Measurements from ENCODE around the gene TCF7. TPM values are rescaled to one million over a fixed set of nuclear protein-coding genes. Genes with fewer than 3 reads are reported as not detected.
A peak's percentile ranks its signal among the peaks of the same experiment; 100 is the strongest.

The TCF7 gene
- total and polyA plus RNA-seq, 5 experiments from 2014 or later = 207 to 911 (median 600) TPM

DNA sequence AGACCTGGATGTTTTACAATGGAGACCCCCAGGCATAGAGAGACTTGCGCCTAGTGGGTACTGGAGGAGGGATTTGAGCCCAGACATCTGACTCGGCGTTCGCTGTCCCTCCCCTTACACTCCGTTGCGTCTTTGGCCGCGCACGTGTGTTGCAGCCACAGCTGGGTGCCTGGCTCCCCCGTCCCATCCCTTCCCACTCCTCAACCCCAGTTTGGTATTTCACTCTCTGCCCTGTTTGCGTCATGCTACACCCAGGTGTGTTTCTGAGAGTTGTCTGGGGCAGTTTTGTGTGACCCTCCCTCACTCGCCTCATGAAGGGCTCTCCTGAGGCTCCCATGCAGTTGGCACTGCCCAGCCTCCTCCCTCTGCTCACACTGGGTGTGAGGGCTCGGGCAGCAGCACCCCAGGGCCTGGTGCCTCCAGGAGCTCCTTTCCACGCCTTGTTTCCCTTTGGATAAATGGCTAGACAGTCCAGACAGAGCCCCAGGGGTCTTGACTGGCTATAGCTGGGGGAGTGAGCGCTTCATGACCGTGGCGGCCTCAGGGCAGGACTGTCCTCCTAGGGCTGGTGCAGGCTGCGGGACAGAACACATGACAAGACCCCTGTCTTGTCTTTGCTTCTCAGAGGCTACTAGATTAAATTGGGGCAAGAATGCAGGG is 13.6 kb downstream of the TCF7 start:
- Mint-ChIP-seq H3K27me3 (no peaks in the 10 kb centered on the region), H3K36me3 (peaks cover 3 to 93% (median 55%) of the 10 kb centered on the region in 3 donors), H3K9me3 (no peaks in the 10 kb centered on the region), H3K4me1 (peaks cover 56 to 100% (median 97%) of the 10 kb centered on the region in 4 donors), H3K4me3 (peak overlapping the region; percentile 93 to 100 (median 98)), H3K27ac (peak overlapping the region; percentile 91 to 99 (median 97))
- POLR2A ChIA-PET = interaction anchor here (1.3 kb wide), 2 partner anchors 48 to 98 kb away, joined by 4 to 5 read pairs; partner anchors contain the start of gene PPP2CA
- ATAC-seq (no peak), DNase-seq (no peak)

DNA sequence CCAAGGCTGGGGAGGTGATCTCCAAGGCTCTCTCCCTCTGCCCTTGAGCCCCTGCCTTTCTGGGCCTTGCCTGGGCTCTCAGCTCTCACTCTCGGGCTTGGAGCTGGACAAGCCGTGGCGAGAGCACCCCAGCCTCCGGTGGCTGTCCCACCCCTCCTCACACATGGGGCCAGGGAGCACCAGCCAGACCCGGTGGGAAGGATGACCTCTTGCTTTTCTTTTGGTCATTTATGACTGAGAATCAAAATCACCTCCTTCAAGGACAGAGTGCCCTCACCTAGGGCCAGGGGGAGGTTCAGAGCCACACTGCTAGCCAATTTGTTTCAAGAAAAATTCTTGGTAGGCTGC is 14.1 kb downstream of the TCF7 start:
- peak overlapping the region; percentile 93 to 100 (median 98) for H3K4me3 Mint-ChIP-seq
- H3K9me3 Mint-ChIP-seq = no peaks in the 10 kb centered on the region
- H3K4me1 Mint-ChIP-seq = peaks cover 53 to 100% (median 98%) of the 10 kb centered on the region in 4 donors
- ATAC-seq = no peak
- peaks cover 3 to 92% (median 50%) of the 10 kb centered on the region in 3 donors for H3K36me3 Mint-ChIP-seq
- POLR2A ChIA-PET = interaction anchor here (1.3 kb wide), 2 partner anchors 48 to 97 kb away, joined by 4 to 5 read pairs; partner anchors contain the start of gene PPP2CA
- no peaks in the 10 kb centered on the region for H3K27me3 Mint-ChIP-seq
- no peak for DNase-seq
- H3K27ac Mint-ChIP-seq = peak overlapping the region; percentile 91 to 99 (median 97)

DNA sequence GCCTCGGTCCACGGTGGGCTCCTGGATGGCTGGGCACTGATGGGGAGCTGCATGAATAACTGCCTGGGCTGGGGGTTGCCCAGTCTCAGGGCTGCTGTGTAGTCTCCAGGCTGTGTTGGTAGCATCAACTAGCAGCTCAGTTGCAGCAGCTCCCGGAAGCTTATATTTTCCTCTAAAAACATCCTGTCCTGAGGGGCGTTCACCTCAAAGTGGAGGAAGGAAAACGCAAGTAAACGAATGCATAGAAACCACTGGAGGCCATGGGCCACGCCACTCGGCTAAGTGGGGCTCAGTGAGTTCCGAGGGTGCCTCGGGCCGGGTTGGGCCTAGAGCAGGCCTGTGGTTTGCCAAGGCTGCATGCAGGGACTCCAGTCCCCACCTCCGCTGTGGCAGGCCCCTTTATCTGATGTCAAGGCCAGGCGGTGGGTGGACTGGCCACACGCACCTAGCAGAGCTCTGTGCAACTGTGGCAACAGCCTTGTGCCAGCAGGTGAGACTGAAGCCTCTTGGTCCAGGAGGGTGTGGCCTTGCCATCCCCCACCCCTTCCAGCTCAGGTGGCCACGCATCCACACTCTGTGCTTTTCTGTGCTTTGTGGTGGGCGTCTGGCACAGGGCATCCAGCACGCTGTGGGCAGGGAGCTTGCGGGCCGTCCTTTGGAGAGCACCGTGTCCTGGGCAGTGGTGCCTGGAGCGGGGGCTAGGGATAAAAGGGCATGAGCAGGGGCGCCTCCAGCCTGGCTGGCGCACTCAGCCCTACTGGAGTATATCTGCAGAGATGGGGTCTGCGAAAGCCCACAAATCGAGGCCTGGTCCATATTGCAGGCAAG is 15.1 kb downstream of the TCF7 start:
- H3K27me3 Mint-ChIP-seq = no peaks in the 10 kb centered on the region
- H3K27ac Mint-ChIP-seq = peak overlapping the region; percentile 91 to 99 (median 97)
- DNase-seq (peak in 5 of 10 donors; percentile 17 to 66 (median 62)), ATAC-seq (peak; percentile 8 to 10)
- H3K4me3 Mint-ChIP-seq = peak overlapping the region; percentile 93 to 100 (median 98)
- POLR2A ChIA-PET = interaction anchor here (0.5 to 1.9 kb wide), 6 partner anchors 47 to 464 kb away, joined by 3 to 7 read pairs (median 4); partner anchors contain the start of genes PPP2CA and VDAC1
- peaks cover 3 to 89% (median 51%) of the 10 kb centered on the region in 3 donors for H3K36me3 Mint-ChIP-seq
- H3K9me3 Mint-ChIP-seq = no peaks in the 10 kb centered on the region
- peaks cover 52 to 100% (median 98%) of the 10 kb centered on the region in 4 donors for H3K4me1 Mint-ChIP-seq

DNA sequence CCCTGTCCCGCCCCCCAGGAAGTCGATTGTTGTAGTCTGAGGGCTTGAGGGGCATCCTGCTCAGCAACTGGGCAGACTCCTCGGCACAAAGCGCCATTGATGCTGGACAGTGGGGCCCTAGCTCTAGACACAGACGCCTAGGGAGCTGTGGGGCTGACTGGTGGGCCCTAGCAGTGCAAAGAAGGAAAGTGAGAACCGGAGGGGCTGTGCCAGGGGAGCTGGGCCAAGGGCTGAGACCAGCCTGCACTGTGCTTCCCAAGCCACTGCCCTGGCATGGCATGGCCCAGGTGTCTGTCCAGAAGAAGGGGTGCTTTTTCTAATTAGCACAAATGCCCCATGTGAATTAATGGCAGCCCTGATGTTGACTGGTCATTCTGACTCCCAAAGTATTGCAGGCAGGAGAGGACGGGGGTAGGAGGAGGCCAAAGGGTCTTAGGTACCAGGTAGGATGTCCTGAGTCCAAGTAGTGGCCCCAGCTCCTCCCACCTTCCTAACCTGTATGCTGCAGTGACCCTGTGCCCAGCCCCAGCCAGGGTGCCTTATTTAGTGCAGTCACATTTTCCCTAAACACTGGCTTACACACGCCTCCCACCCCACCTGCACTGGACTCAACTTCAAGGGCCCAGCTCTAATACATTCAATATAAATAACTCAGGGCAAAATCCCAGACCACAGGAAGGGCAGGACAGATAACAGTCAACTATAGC is 15.9 kb downstream of the TCF7 start:
- Mint-ChIP-seq H3K27ac (peak overlapping the region; percentile 91 to 99 (median 97)), H3K36me3 (peaks cover 6 to 91% (median 53%) of the 10 kb centered on the region in 3 donors), H3K4me3 (peak overlapping the region; percentile 93 to 100 (median 98)), H3K4me1 (peaks cover 56 to 100% (median 98%) of the 10 kb centered on the region in 4 donors), H3K27me3 (no peaks in the 10 kb centered on the region), H3K9me3 (no peaks in the 10 kb centered on the region)
- peak in 1 of 10 donors; percentile 22 for DNase-seq
- POLR2A ChIA-PET = interaction anchor here (0.5 to 1.9 kb wide), 3 partner anchors 96 to 463 kb away, joined by 3 to 7 read pairs (median 4); partner anchors contain the start of genes PPP2CA and VDAC1
- no peak for ATAC-seq

DNA sequence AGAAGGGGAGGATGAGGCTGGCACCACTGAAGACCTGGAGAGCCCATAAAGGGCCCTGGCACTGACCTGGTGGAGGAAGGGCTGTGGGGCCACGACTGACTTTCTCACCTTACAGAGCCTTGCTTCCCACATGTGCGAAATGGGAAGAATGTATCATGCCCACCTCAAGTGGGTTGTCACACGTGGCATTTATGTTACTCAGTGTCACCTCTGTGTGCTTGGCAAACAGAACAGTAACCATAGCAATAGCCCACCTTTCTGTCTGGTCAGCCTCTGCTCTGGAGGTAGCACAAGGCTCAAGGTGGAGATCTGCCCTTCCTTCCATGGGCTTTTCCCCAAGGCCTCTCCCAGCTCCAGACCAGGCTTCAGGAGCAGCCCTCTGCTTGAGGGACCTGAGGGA is 16.7 kb downstream of the TCF7 start:
- Mint-ChIP-seq H3K9me3 (no peaks in the 10 kb centered on the region), H3K4me1 (peaks cover 56 to 100% (median 98%) of the 10 kb centered on the region in 4 donors), H3K27ac (peak overlapping the region; percentile 91 to 99 (median 97)), H3K4me3 (peak overlapping the region; percentile 93 to 100 (median 98)), H3K27me3 (no peaks in the 10 kb centered on the region), H3K36me3 (peaks cover 10 to 91% (median 53%) of the 10 kb centered on the region in 3 donors)
- no peak for ATAC-seq
- POLR2A ChIA-PET = no interaction called here
- DNase-seq = peak in 1 of 10 donors; percentile 38

DNA sequence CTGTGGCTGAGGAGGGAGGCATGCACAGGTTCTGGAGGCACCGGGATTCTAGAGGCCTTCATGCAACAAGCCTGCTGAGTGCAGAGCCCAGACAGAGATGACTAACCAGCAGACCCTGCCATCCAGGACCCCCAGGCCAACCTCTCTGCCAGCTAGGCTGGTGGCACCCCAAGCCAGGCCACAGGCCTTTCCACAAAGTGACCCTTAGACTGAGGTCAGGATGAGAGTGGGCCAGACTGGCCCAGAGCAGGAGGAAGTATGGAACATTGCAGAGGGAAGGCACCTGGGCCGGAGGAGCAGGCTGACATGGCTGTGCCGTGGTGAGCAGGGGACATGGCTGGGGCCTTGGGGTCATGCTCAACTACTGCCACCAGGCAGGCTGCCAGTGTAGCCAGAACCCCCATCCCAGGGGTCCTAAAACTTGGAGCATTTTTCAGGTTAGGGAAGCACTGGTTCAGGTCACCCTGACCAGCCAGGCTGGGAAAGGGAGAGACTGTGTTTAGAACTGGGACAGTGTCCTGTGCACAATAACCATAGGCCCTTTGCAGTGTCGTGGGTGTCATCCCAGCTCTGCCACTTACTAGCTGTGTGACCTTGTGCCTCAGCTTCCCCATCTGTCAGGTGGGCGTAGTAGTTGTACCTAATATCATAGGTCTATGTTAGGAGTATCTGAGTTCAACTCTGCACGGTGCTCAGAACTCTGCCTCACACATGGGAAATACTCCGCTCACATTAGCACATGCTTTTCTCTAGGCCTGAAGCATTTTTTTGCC is 17.3 kb downstream of the TCF7 start:
- peak in 1 of 10 donors; percentile 9 for DNase-seq
- H3K27ac Mint-ChIP-seq = peak overlapping the region; percentile 91 to 99 (median 97)
- no peak for ATAC-seq

DNA sequence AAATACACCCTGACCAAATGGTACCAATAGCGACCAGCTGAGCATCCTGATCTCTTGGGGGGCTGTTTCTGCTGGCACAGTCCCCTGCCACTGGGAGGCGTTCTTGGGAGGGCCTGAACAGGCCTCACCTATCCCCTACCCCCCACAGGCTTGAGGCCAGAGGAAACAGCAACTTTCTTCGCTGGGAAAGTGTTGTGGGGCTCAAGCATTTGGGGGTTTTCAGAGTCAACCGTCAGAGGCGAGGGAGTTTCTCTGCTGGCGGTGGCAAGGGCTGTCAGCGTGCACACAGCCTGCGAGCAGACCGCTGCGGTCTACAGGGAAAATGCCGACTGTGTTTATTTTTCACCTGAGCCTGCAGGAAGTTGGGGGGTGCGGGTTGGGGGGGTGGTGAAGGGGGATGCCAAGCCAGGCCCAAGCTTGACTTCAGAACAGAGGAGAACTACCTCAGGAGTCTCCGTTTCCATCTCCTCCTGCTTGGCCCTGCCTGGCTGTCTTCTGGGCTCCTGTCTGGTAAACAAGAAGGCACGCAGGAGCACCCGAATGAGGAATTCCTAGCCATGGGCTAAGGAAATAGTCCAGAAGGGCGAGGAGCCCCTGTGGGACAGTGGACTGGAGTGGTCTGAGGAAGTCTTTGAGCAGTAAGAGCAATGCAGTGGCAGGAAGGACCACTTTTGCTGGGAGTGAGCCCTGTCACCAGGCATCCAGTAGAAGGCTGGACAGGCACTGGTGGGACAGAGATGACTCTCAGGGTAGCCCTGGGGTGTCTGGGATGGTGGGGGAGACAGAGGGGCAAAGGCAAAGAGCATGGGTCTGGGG is 18.1 kb downstream of the TCF7 start:
- Mint-ChIP-seq H3K27me3 (no peaks in the 10 kb centered on the region), H3K27ac (peak overlapping the region; percentile 91 to 99 (median 97))

More for the DNA sequence above, 17.3 kb downstream of the TCF7 start:
- Mint-ChIP-seq H3K4me3 (peak overlapping the region; percentile 93 to 100 (median 98)), H3K27me3 (no peaks in the 10 kb centered on the region), H3K4me1 (peaks cover 56 to 100% (median 98%) of the 10 kb centered on the region in 4 donors), H3K9me3 (no peaks in the 10 kb centered on the region), H3K36me3 (peaks cover 10 to 90% (median 49%) of the 10 kb centered on the region in 3 donors)
- POLR2A ChIA-PET = interaction anchor here (0.6 to 1.7 kb wide), 3 partner anchors 45 to 455 kb away, joined by 3 to 11 read pairs (median 8); partner anchors contain the start of genes PPP2CA and SKP1

DNA sequence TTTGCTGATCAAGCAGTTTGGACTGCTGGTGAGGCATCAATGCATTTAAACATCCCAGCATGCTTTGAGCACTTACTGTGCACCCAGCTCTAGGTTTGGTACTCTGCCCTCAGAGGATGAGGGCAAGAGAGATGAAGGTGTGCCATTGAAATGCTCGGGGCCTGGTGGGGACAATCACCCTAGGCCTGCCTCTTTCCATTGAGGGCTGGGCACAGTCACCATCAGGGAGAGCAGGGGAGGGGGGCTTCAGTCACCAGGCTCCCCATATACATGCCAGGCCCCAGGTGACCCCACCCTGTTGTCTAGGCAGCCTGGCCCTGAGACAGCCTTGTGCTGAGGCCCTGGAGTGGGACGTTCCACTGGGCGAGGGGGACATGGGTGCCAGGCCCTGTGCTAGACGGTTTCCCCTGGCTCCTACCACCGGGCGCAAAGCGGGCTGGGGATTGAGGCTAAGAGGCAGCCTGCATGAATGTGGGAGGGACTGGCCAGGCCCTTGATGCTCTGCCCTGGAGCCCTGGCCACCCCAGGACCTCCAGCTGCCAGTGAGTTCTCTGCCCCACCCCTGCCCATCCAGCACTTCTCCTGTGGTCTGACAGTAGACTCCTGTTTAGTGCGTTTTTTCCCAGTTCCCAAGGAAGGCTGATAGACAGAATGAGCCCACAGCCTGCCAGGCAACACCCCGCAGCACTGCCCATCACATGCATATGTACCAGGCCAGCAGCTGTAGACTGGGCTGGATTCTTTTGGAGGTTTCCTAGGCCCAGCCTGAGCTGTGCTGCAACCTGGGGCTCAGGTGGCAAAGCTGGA is 18.9 kb downstream of the TCF7 start:
- POLR2A ChIA-PET = interaction anchor here (1.2 to 1.7 kb wide), 2 partner anchors 44 kb away, joined by 8 to 11 read pairs; partner anchors contain the start of gene SKP1
- H3K27ac Mint-ChIP-seq = peak overlapping the region; percentile 91 to 99 (median 97)
- ATAC-seq = peak in 1 of 2 donors; percentile 4
- peak in 2 of 10 donors; percentile 4 to 62 for DNase-seq
- peaks cover 47 to 100% (median 98%) of the 10 kb centered on the region in 4 donors for H3K4me1 Mint-ChIP-seq
- H3K27me3 Mint-ChIP-seq = no peaks in the 10 kb centered on the region
- peak overlapping the region; percentile 93 to 100 (median 98) for H3K4me3 Mint-ChIP-seq
- no peaks in the 10 kb centered on the region for H3K9me3 Mint-ChIP-seq
- peaks cover 10 to 88% (median 34%) of the 10 kb centered on the region in 3 donors for H3K36me3 Mint-ChIP-seq

More for the DNA sequence above, 18.1 kb downstream of the TCF7 start:
- POLR2A ChIA-PET = interaction anchor here (0.6 to 1.7 kb wide), 3 partner anchors 44 to 455 kb away, joined by 3 to 11 read pairs (median 8); partner anchors contain the start of genes PPP2CA and SKP1
- peaks cover 10 to 90% (median 42%) of the 10 kb centered on the region in 3 donors for H3K36me3 Mint-ChIP-seq
- ATAC-seq (peak; percentile 72 to 88), DNase-seq (peak; percentile 71 to 95 (median 91))
- peaks cover 50 to 100% (median 98%) of the 10 kb centered on the region in 4 donors for H3K4me1 Mint-ChIP-seq
- H3K9me3 Mint-ChIP-seq = no peaks in the 10 kb centered on the region
- peak overlapping the region; percentile 93 to 100 (median 98) for H3K4me3 Mint-ChIP-seq

DNA sequence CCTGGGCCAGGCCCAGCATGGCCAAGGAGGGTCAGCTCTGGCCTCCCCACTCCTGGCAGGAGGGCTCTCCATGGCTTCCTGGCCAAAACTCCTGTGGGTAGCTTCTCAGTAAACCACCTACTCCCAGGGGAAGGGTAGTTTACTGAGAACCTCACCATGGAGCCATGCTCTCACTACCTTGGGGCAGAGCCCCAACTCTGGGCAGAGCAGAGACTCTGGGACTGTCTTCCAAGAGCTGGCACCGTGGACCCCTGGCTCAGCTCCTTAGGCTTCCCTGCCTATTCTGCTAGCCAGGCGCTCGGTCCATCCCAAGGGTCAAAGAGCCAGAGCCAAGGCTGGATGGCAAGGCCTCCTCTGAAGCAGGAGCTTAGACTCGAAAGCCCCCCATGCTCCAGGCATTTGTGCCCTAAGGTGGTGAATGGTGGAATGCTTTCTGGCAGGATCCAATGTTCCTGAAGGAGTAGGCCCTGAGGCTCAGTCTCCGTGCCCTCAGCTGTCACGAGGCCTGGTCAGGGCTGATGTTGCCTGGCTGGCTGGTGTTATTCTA is 19.6 kb downstream of the TCF7 start:
- H3K4me1 Mint-ChIP-seq = peaks cover 47 to 98% (median 97%) of the 10 kb centered on the region in 4 donors
- ATAC-seq = no peak

More for the DNA sequence above, 19.6 kb downstream of the TCF7 start:
- POLR2A ChIA-PET = interaction anchor here (1.2 kb wide), 1 partner anchor 43 kb away, joined by 8 read pairs; the partner anchor contains the start of gene SKP1
- no peaks in the 10 kb centered on the region for H3K27me3 Mint-ChIP-seq
- H3K9me3 Mint-ChIP-seq = no peaks in the 10 kb centered on the region
- H3K27ac Mint-ChIP-seq = peak overlapping the region; percentile 91 to 99 (median 98)
- peaks cover 10 to 89% (median 34%) of the 10 kb centered on the region in 3 donors for H3K36me3 Mint-ChIP-seq
- peak overlapping the region; percentile 36 to 98 (median 88) for H3K4me3 Mint-ChIP-seq
- peak in 2 of 10 donors; percentile 0 to 36 for DNase-seq

Measured in naive thymus-derived CD8-positive, alpha-beta T cell (primary cell).